WTC11 (cell line): Measurements from ENCODE around the gene SPHK2. TPM values are rescaled to one million over a fixed set of nuclear protein-coding genes. Genes with fewer than 3 reads are reported as not detected.

Source experiments
- ATAC-seq: fragments of 200-7000 bp; cut with Tn5 transposase; 2 replicates; pipeline ENCODE4 v1.10.0; 2021; ENCODE audit warnings: mild to moderate bottlenecking, moderate library complexity
- CTCF ChIA-PET: fragments of 300-600 bp; sonication (Branson Sonifier 250); formaldehyde crosslinking; loops from one replicate; lab custom pipeline; 2021; ENCODE audit warnings: antibody characterized with exemption; lab: Charles Lee
- POLR2A ChIA-PET: fragments of 350-600 bp; sonication (Branson Sonifier 250); formaldehyde crosslinking; loops from one replicate; lab custom pipeline; 2021; ENCODE audit warnings: antibody characterized with exemption; lab: Charles Lee
- DNase-seq: peaks from one replicate; pipeline ENCODE4 v3.0.0; 2021; ENCODE audit warnings: low spot score
- H3K27ac Mint-ChIP-seq: 2 replicates; pipeline ENCODE4 v1.8.0; 2021; ENCODE audit warnings: mixed read lengths
- H3K27me3 Mint-ChIP-seq: 2 replicates; pipeline ENCODE4 v1.8.0; 2021; ENCODE audit warnings: low read depth, mild to moderate bottlenecking, moderate library complexity, mixed read lengths
- H3K36me3 Mint-ChIP-seq: 2 replicates; pipeline ENCODE4 v1.8.0; 2021; ENCODE audit warnings: mixed read lengths
- H3K4me1 Mint-ChIP-seq: 2 replicates; pipeline ENCODE4 v1.8.0; 2022; ENCODE audit warnings: mixed read lengths
- H3K4me3 Mint-ChIP-seq: 2 replicates; pipeline ENCODE4 v1.8.0; 2021; ENCODE audit warnings: mild to moderate bottlenecking, moderate library complexity, mixed read lengths
- H3K9me3 Mint-ChIP-seq: 2 replicates; pipeline ENCODE4 v1.8.0; 2021; ENCODE audit warnings: mixed read lengths
- ATF6 ChIP-seq: sonication (generic); formaldehyde crosslinking; IDR thresholded peaks from 2 replicates; pipeline ENCODE4 v1.8.1; 2023; ENCODE audit warnings: mild to moderate bottlenecking, missing genetic modification reagents
- EMX1 ChIP-seq: fragments of 250-450 bp; sonication (Bioruptor Pico); IDR thresholded peaks from 2 replicates; pipeline ENCODE4 v1.8.0; 2021; ENCODE audit warnings: mild to moderate bottlenecking
- FOXP4 ChIP-seq: sonication (generic); formaldehyde crosslinking; IDR thresholded peaks from 2 replicates; pipeline ENCODE4 v1.8.0; 2022; ENCODE audit warnings: mild to moderate bottlenecking, missing genetic modification reagents
- GRHL2 ChIP-seq: fragments of 250-450 bp; sonication (Bioruptor Pico); IDR thresholded peaks from 2 replicates; pipeline ENCODE4 v1.8.0; 2022; ENCODE audit warnings: mild to moderate bottlenecking, moderate library complexity; ENCODE audit not compliant: insufficient replicate concordance, severe bottlenecking
- HMGXB4 ChIP-seq: sonication (generic); formaldehyde crosslinking; IDR thresholded peaks from 2 replicates; pipeline ENCODE4 v1.8.1; 2023; ENCODE audit warnings: mild to moderate bottlenecking, moderate library complexity, missing genetic modification reagents
- KAT7 ChIP-seq: sonication (generic); formaldehyde crosslinking; IDR thresholded peaks from 2 replicates; pipeline ENCODE4 v1.8.1; 2023; ENCODE audit warnings: missing genetic modification reagents, mild to moderate bottlenecking, borderline replicate concordance
- MAX ChIP-seq: sonication (generic); formaldehyde crosslinking; IDR thresholded peaks from 2 replicates; pipeline ENCODE4 v1.8.0; 2022; ENCODE audit warnings: mild to moderate bottlenecking, missing genetic modification reagents
- MYBL2 ChIP-seq: sonication (generic); formaldehyde crosslinking; IDR thresholded peaks from 2 replicates; pipeline ENCODE4 v1.8.1; 2023; ENCODE audit warnings: mild to moderate bottlenecking, moderate library complexity, missing genetic modification reagents
- NFATC4 ChIP-seq: fragments of 250-450 bp; sonication (Bioruptor Pico); IDR thresholded peaks from 2 replicates; pipeline ENCODE4 v1.9.0; 2021; ENCODE audit warnings: mild to moderate bottlenecking
- SMAD4 ChIP-seq: sonication (generic); formaldehyde crosslinking; IDR thresholded peaks from 2 replicates; pipeline ENCODE4 v1.8.0; 2022; ENCODE audit warnings: mild to moderate bottlenecking, missing genetic modification reagents
- TCF7 ChIP-seq: sonication (generic); formaldehyde crosslinking; IDR thresholded peaks from 2 replicates; pipeline ENCODE4 v1.8.0; 2022; ENCODE audit warnings: mild to moderate bottlenecking, low read depth, missing genetic modification reagents, moderate library complexity
- TEAD4 ChIP-seq: sonication (generic); formaldehyde crosslinking; IDR thresholded peaks from 2 replicates; pipeline ENCODE4 v1.8.0; 2022; ENCODE audit warnings: mild to moderate bottlenecking, missing genetic modification reagents
- USF1 ChIP-seq: sonication (generic); formaldehyde crosslinking; IDR thresholded peaks from 2 replicates; pipeline ENCODE4 v1.8.0; 2022; ENCODE audit warnings: mild to moderate bottlenecking, missing genetic modification reagents
- ZNF416 ChIP-seq: fragments of 250-450 bp; sonication (Bioruptor Pico); IDR thresholded peaks from 2 replicates; pipeline ENCODE4 v1.9.0; 2021; ENCODE audit warnings: mild to moderate bottlenecking, inconsistent platforms
- ZNF512 ChIP-seq: sonication (generic); formaldehyde crosslinking; IDR thresholded peaks from 2 replicates; pipeline ENCODE4 v1.8.1; 2022; ENCODE audit warnings: missing genetic modification reagents, borderline replicate concordance
- ZNF532 ChIP-seq: fragments of 250-450 bp; sonication (Bioruptor Pico); IDR thresholded peaks from 2 replicates; pipeline ENCODE4 v1.9.0; 2021; ENCODE audit warnings: mild to moderate bottlenecking, borderline replicate concordance
- ZNF671 ChIP-seq: fragments of 250-450 bp; sonication (Bioruptor Pico); IDR thresholded peaks from 2 replicates; pipeline ENCODE4 v1.8.0; 2021; ENCODE audit warnings: mild to moderate bottlenecking
- total RNA-seq: library from RNA; stranded (reverse); gene quantifications from 3 replicates; pipeline ENCODE4 v1.2.3, GENCODE V29; 2021

SPHK2 gene
- total RNA-seq, 1 experiment from 2014 or later, result 64.6 TPM

- Mint-ChIP-seq H3K36me3 (peaks cover 33% of the 10 kb centered on the region), H3K9me3 (no peaks in the 10 kb centered on the region), H3K4me3 (no peak overlapping the region), H3K27ac (peak overlapping the region; percentile 96), H3K4me1 (peaks cover 46% of the 10 kb centered on the region), H3K27me3 (no peaks in the 10 kb centered on the region)
- ATAC-seq (no peak), DNase-seq (no peak)
- TF ChIP-seq KAT7 (CRISPR knock-in tag), result no peak
- TF ChIP-seq MYBL2 (CRISPR knock-in tag), result no peak
- TF ChIP-seq SMAD4 (CRISPR knock-in tag), result no peak
- TF ChIP-seq TCF7 (CRISPR knock-in tag), result no peak
- 0 out of 2 replicates have a peak, but pooled peaks have one; percentile 8 for TF ChIP-seq NFATC4 (CRISPR knock-in tag)
- no peak for TF ChIP-seq TEAD4 (CRISPR knock-in tag)
- no peak for TF ChIP-seq HMGXB4 (CRISPR knock-in tag)
- no peak for TF ChIP-seq FOXP4
- TF ChIP-seq ZNF671 (CRISPR knock-in tag), result 0 out of 2 replicates have a peak, but pooled peaks have one; percentile 32
- ChIA-PET CTCF (interaction anchor here (1.1 to 1.7 kb wide), 2 partner anchors 17 to 123 kb away, joined by 4 read pairs; no protein-coding TSS in a partner anchor), POLR2A (interaction anchor here (1.0 to 2.5 kb wide), 3 partner anchors 11 to 17 kb away, joined by 4 to 16 read pairs (median 4); no protein-coding TSS in a partner anchor)
These were observed 6.1 kb upstream of the SPHK2 start for GRCh38 chr19:48613024-48613851.

GRCh38 chr19:48613852-48614435 lies 5.4 kb upstream of the SPHK2 start:
- ATAC-seq (peak; percentile 7), DNase-seq (no peak)
- Mint-ChIP-seq H3K27me3 (no peaks in the 10 kb centered on the region), H3K4me3 (peak overlapping the region; percentile 99), H3K27ac (peak overlapping the region; percentile 96), H3K36me3 (peaks cover 38% of the 10 kb centered on the region), H3K4me1 (peaks cover 50% of the 10 kb centered on the region), H3K9me3 (no peaks in the 10 kb centered on the region)
- CTCF ChIA-PET, result interaction anchor here (0.6 to 2.7 kb wide), 7 partner anchors 10 to 124 kb away, joined by 4 to 17 read pairs (median 6); no protein-coding TSS in a partner anchor
- POLR2A ChIA-PET, result interaction anchor here (2.5 to 2.6 kb wide), 3 partner anchors 10 to 31 kb away, joined by 9 to 18 read pairs (median 16); partner anchors contain the start of gene CA11
- TF ChIP-seq ZNF512 (CRISPR knock-in tag) (no peak), MAX (no peak), ZNF532 (CRISPR knock-in tag) (peak; percentile 88; the same call in 1 of the 2 replicates), ZNF416 (peak; percentile 89; the same call in 1 of the 2 replicates), GRHL2 (CRISPR knock-in tag) (no peak), ATF6 (CRISPR knock-in tag) (no peak), USF1 (CRISPR knock-in tag) (no peak), ZNF671 (CRISPR knock-in tag) (peak; percentile 91), NFATC4 (CRISPR knock-in tag) (peak; percentile 87), EMX1 (CRISPR knock-in tag) (no peak; the same call in none of the 2 replicates)
